H9 (cell line): ENCODE measurements around the gene LRRC8C. TPM values are rescaled to one million over a fixed set of nuclear protein-coding genes. Genes with fewer than 3 reads are reported as not detected.

ENCODE experiments used
- DNase-seq: peaks from one replicate; pipeline ENCODE4 v3.0.0-alpha.2; 2017
- H2AFZ ChIP-seq: one replicate; pipeline ENCODE4 v1.6.1; 2013; ENCODE audit warnings: mild to moderate bottlenecking, low read length, control low read depth, moderate library complexity
- H2AK5ac ChIP-seq: 2 replicates; pipeline ENCODE4 v1.6.1; 2013; ENCODE audit warnings: low read length, control low read depth, mixed read lengths; ENCODE audit not compliant: insufficient read length
- H2BK120ac ChIP-seq: one replicate; pipeline ENCODE4 v1.6.1; 2013; ENCODE audit warnings: low read depth, mild to moderate bottlenecking, low read length, control low read depth, inconsistent platforms; ENCODE audit not compliant: poor library complexity, severe bottlenecking
- H2BK12ac ChIP-seq: 2 replicates; pipeline ENCODE4 v1.6.1; 2013; ENCODE audit warnings: low read length, control low read depth, mixed read lengths, low read depth; ENCODE audit not compliant: insufficient read length
- H2BK15ac ChIP-seq: 2 replicates; pipeline ENCODE4 v1.6.1; 2013; ENCODE audit warnings: low read depth, low read length, control low read depth
- H2BK20ac ChIP-seq: one replicate; pipeline ENCODE4 v1.6.1; 2013; ENCODE audit warnings: low read depth, mild to moderate bottlenecking, low read length, control low read depth, inconsistent platforms; ENCODE audit not compliant: poor library complexity, severe bottlenecking
- H2BK5ac ChIP-seq: 2 replicates; pipeline ENCODE4 v1.6.1; 2013; ENCODE audit warnings: low read length, control low read depth, mixed read lengths; ENCODE audit not compliant: insufficient read length
- H3K14ac ChIP-seq: 2 replicates; pipeline ENCODE4 v1.6.1; 2013; ENCODE audit warnings: low read length, control low read depth; ENCODE audit not compliant: insufficient read depth
- H3K18ac ChIP-seq: 2 replicates; pipeline ENCODE4 v1.6.1; 2013; ENCODE audit warnings: low read depth, mild to moderate bottlenecking, mixed read lengths, low read length, control low read depth; ENCODE audit not compliant: insufficient read length
- H3K23ac ChIP-seq: 2 replicates; pipeline ENCODE4 v1.6.1; 2013; ENCODE audit warnings: low read length, control low read depth, mixed read lengths, low read depth; ENCODE audit not compliant: insufficient read length
- H3K23me2 ChIP-seq: 2 replicates; pipeline ENCODE4 v1.6.1; 2013; ENCODE audit warnings: low read depth, mild to moderate bottlenecking, mixed read lengths, low read length, control low read depth; ENCODE audit not compliant: insufficient read length, poor library complexity, severe bottlenecking
- H3K27ac ChIP-seq: 2 replicates; pipeline ENCODE4 v1.5.1; 2013; ENCODE audit warnings: low read length, control low read depth, mixed read lengths, low read depth; ENCODE audit not compliant: insufficient read length
- H3K27me3 ChIP-seq: 2 replicates; pipeline ENCODE4 v1.6.1; 2013; ENCODE audit warnings: low read length, control low read depth, inconsistent platforms; ENCODE audit not compliant: insufficient read depth
- H3K4ac ChIP-seq: 2 replicates; pipeline ENCODE4 v1.6.1; 2013; ENCODE audit warnings: low read depth, mild to moderate bottlenecking, control low read depth, inconsistent platforms, low read length, moderate library complexity
- H3K4me1 ChIP-seq: 2 replicates; pipeline ENCODE4 v1.6.1; 2013; ENCODE audit warnings: low read length, control low read depth, inconsistent platforms; ENCODE audit not compliant: insufficient read depth
- H3K4me2 ChIP-seq: 2 replicates; pipeline ENCODE4 v1.6.1; 2013; ENCODE audit warnings: low read length, control low read depth, mixed read lengths; ENCODE audit not compliant: insufficient read length, insufficient read depth
- H3K56ac ChIP-seq: 2 replicates; pipeline ENCODE4 v1.6.1; 2013; ENCODE audit warnings: low read depth, mild to moderate bottlenecking, mixed read lengths, low read length, control low read depth; ENCODE audit not compliant: insufficient read length
- H3K79me1 ChIP-seq: 2 replicates; pipeline ENCODE4 v1.6.1; 2013; ENCODE audit warnings: low read depth, mild to moderate bottlenecking, moderate library complexity, low read length, control low read depth, inconsistent platforms; ENCODE audit not compliant: insufficient read depth, poor library complexity, severe bottlenecking
- H3K79me2 ChIP-seq: 2 replicates; pipeline ENCODE4 v1.6.1; 2013; ENCODE audit warnings: low read length, control low read depth, inconsistent platforms; ENCODE audit not compliant: insufficient read depth
- H3K9ac ChIP-seq: 2 replicates; pipeline ENCODE4 v1.6.1; 2013; ENCODE audit warnings: low read length, control low read depth, mixed read lengths; ENCODE audit not compliant: insufficient read length; ENCODE audit errors: extremely low read depth
- H3K9me3 ChIP-seq: one replicate; pipeline ENCODE4 v1.6.1; 2013; ENCODE audit warnings: low read depth, low read length, inconsistent platforms; ENCODE audit not compliant: control insufficient read depth
- H3T11ph ChIP-seq: one replicate; pipeline ENCODE4 v1.6.1; 2013; ENCODE audit warnings: mild to moderate bottlenecking, low read length, control low read depth, inconsistent platforms
- H4K20me1 ChIP-seq: one replicate; pipeline ENCODE4 v1.6.1; 2013; ENCODE audit not compliant: control insufficient read depth, insufficient read length, insufficient read depth
- H4K5ac ChIP-seq: 2 replicates; pipeline ENCODE4 v1.6.1; 2013; ENCODE audit warnings: low read depth, mild to moderate bottlenecking, mixed read lengths, low read length, control low read depth; ENCODE audit not compliant: insufficient read length
- H4K8ac ChIP-seq: replicated peaks from 2 replicates; pipeline ENCODE4 v1.6.1; 2013; ENCODE audit warnings: low read length, control low read depth, mixed read lengths, low read depth; ENCODE audit not compliant: insufficient read length
- H4K91ac ChIP-seq: 2 replicates; pipeline ENCODE4 v1.6.1; 2013; ENCODE audit warnings: low read depth, mild to moderate bottlenecking, moderate library complexity, mixed read lengths, low read length, control low read depth; ENCODE audit not compliant: insufficient read length
- H3K27ac Mint-ChIP-seq, 3 experiments: 2 replicates in 2 of 3; 3 replicates in 1 of 3; pipeline ENCODE4 v1.8.0; 2020 to 2021; ENCODE audit warnings: mixed read lengths in 3 of 3, mild to moderate bottlenecking in 1 of 3, moderate library complexity in 1 of 3
- H3K27me3 Mint-ChIP-seq: 2 replicates; pipeline ENCODE4 v1.8.0; 2021; ENCODE audit warnings: low read depth, mild to moderate bottlenecking, moderate library complexity, mixed read lengths
- H3K36me3 Mint-ChIP-seq, 3 experiments: 2 replicates in 2 of 3; 3 replicates in 1 of 3; pipeline ENCODE4 v1.8.0; 2020 to 2021; ENCODE audit warnings: low read depth in 3 of 3, mixed read lengths in 3 of 3; ENCODE audit not compliant: insufficient read depth in 1 of 3
- H3K4me1 Mint-ChIP-seq, 2 experiments: 2 replicates each; pipeline ENCODE4 v1.8.0; 2020; ENCODE audit warnings: mixed read lengths in 2 of 2
- H3K4me3 Mint-ChIP-seq, 2 experiments: 2 replicates in 1 of 2; 3 replicates in 1 of 2; pipeline ENCODE4 v1.8.0; 2020 to 2021; ENCODE audit warnings: mild to moderate bottlenecking in 2 of 2, mixed read lengths in 2 of 2, moderate library complexity in 1 of 2
- H3K9me3 Mint-ChIP-seq, 2 experiments: 2 replicates in 1 of 2; 3 replicates in 1 of 2; pipeline ENCODE4 v1.8.0; 2020; ENCODE audit warnings: mild to moderate bottlenecking in 2 of 2, mixed read lengths in 2 of 2, moderate library complexity in 1 of 2
- CTCF ChIP-seq: fragments of 200-600 bp; sonication (generic); conservative IDR thresholded peaks from 3 replicates; pipeline ENCODE4 v1.8.0; 2021; ENCODE audit warnings: antibody characterized with exemption, mild to moderate bottlenecking
- WGBS: extraction: QIAGEN DNeasy Blood & Tissue Kit; methylation state at CpG from one replicate; pipeline ENCODE4 v1.1.7; 2013; ENCODE audit warnings: missing lambda C conversion rate, low lambda C conversion rate, mixed read lengths; ENCODE audit not compliant: insufficient read length; ENCODE audit errors: extremely low coverage; 5-methylcytosine and 5-hydroxymethylcytosine counted together
- total RNA-seq: library from RNA; stranded (reverse); gene quantifications from 2 replicates; pipeline ENCODE4 v1.2.1, GENCODE V29; 2021

Gene LRRC8C
- total RNA-seq, 1 experiment from 2014 or later, result 1.9 TPM

GRCh38 chr1:89611721-89612120 is 21.2 kb upstream of the LRRC8C start:
- H3K79me2 ChIP-seq, result no peaks in the 10 kb centered on the region
- H3K23ac ChIP-seq, result no peak overlapping the region
- no peak overlapping the region for H2AFZ ChIP-seq
- H3K79me1 ChIP-seq, result no peaks in the 10 kb centered on the region
- no peak overlapping the region for H3K4me2 ChIP-seq
- no peaks in the 10 kb centered on the region for H4K20me1 ChIP-seq
- peaks cover 7 to 12% of the 10 kb centered on the region in 2 experiments for H3K4me1 Mint-ChIP-seq
- no peak overlapping the region for H2BK20ac ChIP-seq
- H3K4ac ChIP-seq, result no peak overlapping the region
- H3K4me1 ChIP-seq, result no peaks in the 10 kb centered on the region
- H2BK15ac ChIP-seq, result no peak overlapping the region
- H3K9me3 Mint-ChIP-seq, result no peaks in the 10 kb centered on the region
- no peak overlapping the region for H4K8ac ChIP-seq
- TF ChIP-seq CTCF, result no peak
- H3K23me2 ChIP-seq, result no peaks in the 10 kb centered on the region
- H2BK120ac ChIP-seq, result no peak overlapping the region
- H3K9me3 ChIP-seq, result no peaks in the 10 kb centered on the region
- H3K27ac Mint-ChIP-seq, result no peak overlapping the region
- no CpG with 5 or more reads among the region's 1 CpG for WGBS
- H2AK5ac ChIP-seq, result no peak overlapping the region
- no peak for DNase-seq
- no peak overlapping the region for H2BK12ac ChIP-seq
- H4K91ac ChIP-seq, result no peak overlapping the region
- H3K27me3 ChIP-seq, result no peaks in the 10 kb centered on the region
- H3K27ac ChIP-seq, result no peak overlapping the region
- H3K56ac ChIP-seq, result no peak overlapping the region
- H3K14ac ChIP-seq, result no peak overlapping the region
- H3K4me3 Mint-ChIP-seq, result no peak overlapping the region
- H3K36me3 Mint-ChIP-seq, result no peaks in the 10 kb centered on the region; a peak in 1 of 7 replicates
- no peak overlapping the region for H2BK5ac ChIP-seq
- no peak overlapping the region for H3K18ac ChIP-seq
- no peak overlapping the region for H3T11ph ChIP-seq
- H3K9ac ChIP-seq, result no peak overlapping the region
- H4K5ac ChIP-seq, result no peak overlapping the region
- H3K27me3 Mint-ChIP-seq, result no peaks in the 10 kb centered on the region
